Upper lobe of right lung (tissue), 1 donor: ENCODE data around the gene MEGF10. TPM values are rescaled to one million over a fixed set of nuclear protein-coding genes. Genes with fewer than 3 reads are reported as not detected.

Experiments used
- ATAC-seq: fragments of 200-7000 bp; cut with Tn5 transposase; one replicate; pipeline ENCODE4 v1.9.1; 2020; ENCODE audit warnings: mild to moderate bottlenecking, moderate library complexity
- DNase-seq: peaks from one replicate; pipeline ENCODE4 v3.0.0-alpha.2; 2020
- H3K27ac ChIP-seq: fragments of 200-600 bp; one replicate; pipeline ENCODE4 v1.8.0; 2022
- H3K27me3 ChIP-seq: fragments of 200-600 bp; one replicate; pipeline ENCODE4 v1.8.0; 2022; ENCODE audit warnings: mild to moderate bottlenecking
- H3K36me3 ChIP-seq: fragments of 200-600 bp; one replicate; pipeline ENCODE4 v1.8.0; 2022
- H3K4me1 ChIP-seq: fragments of 200-600 bp; one replicate; pipeline ENCODE4 v1.8.0; 2022
- H3K4me3 ChIP-seq: fragments of 200-600 bp; one replicate; pipeline ENCODE4 v1.8.0; 2022; ENCODE audit warnings: mild to moderate bottlenecking
- H3K9me3 ChIP-seq: fragments of 200-600 bp; one replicate; pipeline ENCODE4 v1.8.0; 2022
- intact Hi-C: fragments of 100-400 bp; cut with DNase I; formaldehyde crosslinking; loops from one replicate; pipeline ENCODE4 v1.11.0; 2022
- total RNA-seq: library from RNA; stranded (reverse); fragmentation: NEBNext Ultra II Directional; extraction: Animal tissue kit (Norgen Biotek cat#: 25700); gene quantifications from one replicate; pipeline ENCODE4 v1.2.1, GENCODE V29; 2021
- TF ChIP-seq, protein P1 (sequence below): fragments of 200-600 bp; IDR thresholded peaks from one replicate; pipeline ENCODE4 v1.8.0; 2022; ENCODE audit warnings: antibody characterized with exemption
- donor health status: DM: no; HTN: yes; CAD: no; lungs with severe emphysema.

The MEGF10 gene
- total RNA-seq, 1 donor from 2014 or later = 0.26 TPM

- ATAC-seq (peak; percentile 16), DNase-seq (no peak)
- Histone ChIP-seq H3K4me3 (no peak overlapping the region), H3K27me3 (no peaks in the 10 kb centered on the region), H3K9me3 (no peaks in the 10 kb centered on the region), H3K4me1 (no peaks in the 10 kb centered on the region), H3K27ac (no peak overlapping the region), H3K36me3 (no peaks in the 10 kb centered on the region)
- intact Hi-C loops = no loop called here
- TF ChIP-seq, protein P1, sequence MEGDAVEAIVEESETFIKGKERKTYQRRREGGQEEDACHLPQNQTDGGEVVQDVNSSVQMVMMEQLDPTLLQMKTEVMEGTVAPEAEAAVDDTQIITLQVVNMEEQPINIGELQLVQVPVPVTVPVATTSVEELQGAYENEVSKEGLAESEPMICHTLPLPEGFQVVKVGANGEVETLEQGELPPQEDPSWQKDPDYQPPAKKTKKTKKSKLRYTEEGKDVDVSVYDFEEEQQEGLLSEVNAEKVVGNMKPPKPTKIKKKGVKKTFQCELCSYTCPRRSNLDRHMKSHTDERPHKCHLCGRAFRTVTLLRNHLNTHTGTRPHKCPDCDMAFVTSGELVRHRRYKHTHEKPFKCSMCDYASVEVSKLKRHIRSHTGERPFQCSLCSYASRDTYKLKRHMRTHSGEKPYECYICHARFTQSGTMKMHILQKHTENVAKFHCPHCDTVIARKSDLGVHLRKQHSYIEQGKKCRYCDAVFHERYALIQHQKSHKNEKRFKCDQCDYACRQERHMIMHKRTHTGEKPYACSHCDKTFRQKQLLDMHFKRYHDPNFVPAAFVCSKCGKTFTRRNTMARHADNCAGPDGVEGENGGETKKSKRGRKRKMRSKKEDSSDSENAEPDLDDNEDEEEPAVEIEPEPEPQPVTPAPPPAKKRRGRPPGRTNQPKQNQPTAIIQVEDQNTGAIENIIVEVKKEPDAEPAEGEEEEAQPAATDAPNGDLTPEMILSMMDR = peak; percentile 60
These were observed 202.5 kb downstream of the MEGF10 start for GRCh38 chr5:127492854-127493738.

DNA sequence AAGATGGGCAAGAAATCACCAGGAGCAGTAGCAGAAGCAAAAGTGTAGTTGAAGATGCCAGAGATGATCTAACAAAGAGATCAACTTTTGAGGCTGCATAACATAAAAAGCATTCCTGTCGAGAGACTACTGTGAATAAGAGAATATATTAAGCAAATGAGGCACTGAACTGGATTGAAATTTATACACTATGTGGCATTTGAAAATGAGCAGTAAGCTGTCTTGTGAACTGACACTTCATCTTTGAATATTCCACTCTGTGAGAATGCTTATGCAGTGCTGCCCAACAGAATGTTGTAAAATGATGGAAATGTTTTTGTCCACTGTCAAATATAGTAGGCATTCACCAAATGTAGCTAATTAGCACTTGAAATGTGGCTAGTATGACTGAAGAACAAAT, 208.0 kb downstream of the MEGF10 start:
- intact Hi-C loops = no loop called here
- TF ChIP-seq, protein P1 = no peak
- no peak overlapping the region for H3K4me3 ChIP-seq
- no peaks in the 10 kb centered on the region for H3K27me3 ChIP-seq
- DNase-seq = no peak
- H3K36me3 ChIP-seq = no peaks in the 10 kb centered on the region
- no peak for ATAC-seq
- no peaks in the 10 kb centered on the region for H3K9me3 ChIP-seq
- no peak overlapping the region for H3K27ac ChIP-seq
- no peaks in the 10 kb centered on the region for H3K4me1 ChIP-seq

- Histone ChIP-seq H3K27ac (no peak overlapping the region), H3K27me3 (peaks cover 8% of the 10 kb centered on the region), H3K4me3 (no peak overlapping the region), H3K4me1 (no peaks in the 10 kb centered on the region), H3K36me3 (no peaks in the 10 kb centered on the region), H3K9me3 (no peaks in the 10 kb centered on the region)
- ATAC-seq = peak; percentile 59
- intact Hi-C loops = no loop called here
- TF ChIP-seq, protein P1 = no peak
- DNase-seq = no peak
These were observed 215.3 kb downstream of the MEGF10 start for GRCh38 chr5:127505905-127506304.

DNA sequence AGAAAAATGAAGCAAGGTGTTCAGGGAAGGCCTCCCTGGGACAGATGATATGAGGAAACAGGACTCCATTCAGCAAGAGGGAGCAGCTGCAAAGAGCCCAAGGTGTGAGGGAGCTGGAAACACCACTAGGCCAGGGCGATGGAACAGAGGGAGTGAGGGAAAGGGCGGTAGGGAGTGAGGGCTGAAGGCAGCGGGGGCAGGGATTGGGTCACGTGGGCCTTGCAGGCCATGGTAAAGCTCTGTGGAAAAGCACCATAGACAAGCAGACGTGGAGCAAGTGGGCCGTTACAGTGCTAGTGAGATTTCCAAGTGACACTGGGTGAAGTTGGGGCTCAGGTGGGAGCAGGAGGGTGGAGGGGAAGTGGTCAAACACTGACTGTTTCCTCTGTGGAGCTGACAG, 216.0 kb downstream of the MEGF10 start:
- Histone ChIP-seq H3K4me3 (no peak overlapping the region), H3K27ac (no peak overlapping the region), H3K4me1 (no peaks in the 10 kb centered on the region), H3K27me3 (peaks cover 8% of the 10 kb centered on the region), H3K36me3 (no peaks in the 10 kb centered on the region), H3K9me3 (no peaks in the 10 kb centered on the region)
- TF ChIP-seq, protein P1 = no peak
- no peak for DNase-seq
- ATAC-seq = no peak
- intact Hi-C loops = no loop called here

- Histone ChIP-seq H3K27ac (no peak overlapping the region), H3K4me1 (no peaks in the 10 kb centered on the region), H3K4me3 (no peak overlapping the region), H3K9me3 (no peaks in the 10 kb centered on the region), H3K36me3 (no peaks in the 10 kb centered on the region), H3K27me3 (peaks cover 8% of the 10 kb centered on the region)
- intact Hi-C loops = no loop called here
- ATAC-seq (no peak), DNase-seq (no peak)
- TF ChIP-seq, protein P1 = no peak
These were observed 218.2 kb downstream of the MEGF10 start for GRCh38 chr5:127508644-127509373.

Other genes with a start within 250 kb of the MEGF10 start
- 10.1 TPM for gene C5orf63, start 217.3 kb upstream of the MEGF10 start, total RNA-seq
- 50.8 TPM for gene PRRC1, start 226.8 kb downstream of the MEGF10 start, total RNA-seq